Neural cell (in vitro differentiated cells): ENCODE measurements around the gene PLVAP. TPM values are rescaled to one million over a fixed set of nuclear protein-coding genes. Genes with fewer than 3 reads are reported as not detected.

Experiments used
- H2AFZ ChIP-seq: fragments of 200-600, 300-800 bp; sonication (generic), shearing (Covaris generic); 2 replicates; pipeline ENCODE4 v1.6.0; 2014; ENCODE audit warnings: low read depth, mild to moderate bottlenecking, antibody characterized with exemption, low read length, moderate library complexity
- H3F3A ChIP-seq: fragments of 200-600 bp; shearing (Covaris generic); 2 replicates; pipeline ENCODE4 v1.6.1; 2016; ENCODE audit warnings: mild to moderate bottlenecking, moderate library complexity, mixed read lengths, antibody characterized with exemption, low read length; ENCODE audit not compliant: insufficient read depth, poor library complexity, severe bottlenecking
- H3K27ac ChIP-seq: fragments of 200-600, 300-800 bp; sonication (generic), shearing (Covaris generic); 2 replicates; pipeline ENCODE4 v1.5.1; 2014; ENCODE audit warnings: mild to moderate bottlenecking, low read length, moderate library complexity
- H3K27me3 ChIP-seq: fragments of 300-800, 200-600 bp; sonication (generic), shearing (Covaris generic); 2 replicates; pipeline ENCODE4 v1.6.0; 2014; ENCODE audit warnings: mild to moderate bottlenecking, low read depth, low read length, moderate library complexity; ENCODE audit not compliant: insufficient read depth
- H3K36me3 ChIP-seq: fragments of 300-800, 200-600 bp; sonication (generic), shearing (Covaris generic); 2 replicates; pipeline ENCODE4 v1.5.1; 2014; ENCODE audit warnings: mild to moderate bottlenecking, antibody characterized with exemption, low read length, moderate library complexity; ENCODE audit not compliant: insufficient read depth
- H3K4me2 ChIP-seq: fragments of 300-800, 200-600 bp; sonication (generic), shearing (Covaris generic); 2 replicates; pipeline ENCODE4 v1.6.0; 2014; ENCODE audit warnings: mild to moderate bottlenecking, low read length
- H3K4me3 ChIP-seq: fragments of 300-800, 200-600 bp; sonication (generic), shearing (Covaris generic); 2 replicates; pipeline ENCODE4 v1.5.1; 2014; ENCODE audit warnings: mild to moderate bottlenecking, low read length, moderate library complexity
- H3K79me2 ChIP-seq: fragments of 200-600 bp; shearing (Covaris generic); replicated peaks from 2 replicates; pipeline ENCODE4 v1.6.0; 2014; ENCODE audit warnings: mild to moderate bottlenecking, low read length, moderate library complexity; ENCODE audit not compliant: insufficient read depth
- H3K9ac ChIP-seq: fragments of 300-800, 200-600 bp; sonication (generic), shearing (Covaris generic); 2 replicates; pipeline ENCODE4 v1.6.1; 2016; ENCODE audit warnings: mild to moderate bottlenecking, low read length, mixed read lengths
- H3K9me2 ChIP-seq: fragments of 200-600 bp; shearing (Covaris generic); 2 replicates; pipeline ENCODE4 v1.6.1; 2016; ENCODE audit warnings: mild to moderate bottlenecking, low read length, mixed read lengths; ENCODE audit not compliant: insufficient read depth
- H3K9me3 ChIP-seq: fragments of 200-600, 300-800 bp; sonication (generic), shearing (Covaris generic); 2 replicates; pipeline ENCODE4 v1.6.1; 2016; ENCODE audit warnings: mild to moderate bottlenecking, mixed run types, low read length, moderate library complexity, mixed read lengths
- H4K20me1 ChIP-seq: fragments of 200-600 bp; shearing (Covaris generic); 2 replicates; pipeline ENCODE4 v1.6.1; 2016; ENCODE audit warnings: mild to moderate bottlenecking, mixed run types; ENCODE audit not compliant: insufficient read depth
- EP300 ChIP-seq: fragments of 450-650 bp; conservative IDR thresholded peaks from 2 replicates; pipeline ENCODE4 v1.6.1; 2014; ENCODE audit warnings: antibody characterized with exemption, mild to moderate bottlenecking, moderate library complexity; ENCODE audit not compliant: poor library complexity, severe bottlenecking
- EZH2 ChIP-seq: fragments of 200-600, 300-800 bp; shearing (Covaris generic), sonication (generic); IDR thresholded peaks from 2 replicates; pipeline ENCODE4 v1.6.1; 2014; ENCODE audit warnings: antibody characterized with exemption, low read length, borderline replicate concordance, mild to moderate bottlenecking; ENCODE audit not compliant: insufficient read depth, poor library complexity, severe bottlenecking
- MXI1 ChIP-seq: fragments of 450-650 bp; conservative IDR thresholded peaks from 2 replicates; pipeline ENCODE4 v1.6.1; 2014; ENCODE audit warnings: antibody characterized with exemption, mild to moderate bottlenecking; ENCODE audit not compliant: poor library complexity, severe bottlenecking
- POLR2AphosphoS5 ChIP-seq: IDR thresholded peaks from 2 replicates; pipeline ENCODE4 v1.6.1; 2012
- RAD21 ChIP-seq: fragments of 450-650 bp; conservative IDR thresholded peaks from 2 replicates; pipeline ENCODE4 v1.6.1; 2014; ENCODE audit warnings: antibody characterized with exemption, mild to moderate bottlenecking, moderate library complexity
- REST ChIP-seq: IDR thresholded peaks from 2 replicates; pipeline ENCODE4 v1.6.1; 2012; ENCODE audit warnings: borderline replicate concordance
- SMC3 ChIP-seq: fragments of 450-650 bp; conservative IDR thresholded peaks from 2 replicates; pipeline ENCODE4 v1.6.1; 2014; ENCODE audit warnings: antibody characterized with exemption, mild to moderate bottlenecking, moderate library complexity; ENCODE audit not compliant: poor library complexity
- TAF1 ChIP-seq: IDR thresholded peaks from 2 replicates; pipeline ENCODE4 v1.6.1; 2012; ENCODE audit warnings: low read depth
- polyA plus RNA-seq: library from polyadenylated mRNA; depleted of rRNA; stranded (reverse); fragments of >200 nt; gene quantifications from 2 replicates; pipeline ENCODE4 v1.2.3, GENCODE V29; 2014
- TF ChIP-seq, protein P1 (sequence below): fragments of 450-650 bp; IDR thresholded peaks from 2 replicates; pipeline ENCODE4 v1.5.1; 2014; ENCODE audit warnings: antibody characterized with exemption, mild to moderate bottlenecking, moderate library complexity; ENCODE audit not compliant: poor library complexity, severe bottlenecking

Gene PLVAP
- polyA plus RNA-seq, 1 donor from 2014 or later: not detected

- Histone ChIP-seq H2AFZ (no peak overlapping the region), H3K27me3 (no peaks in the 10 kb centered on the region), H3K4me3 (no peak overlapping the region), H3K9ac (no peak overlapping the region), H3K27ac (no peak overlapping the region), H3K4me2 (no peak overlapping the region), H4K20me1 (no peaks in the 10 kb centered on the region), H3K9me2 (no peaks in the 10 kb centered on the region), H3K9me3 (no peaks in the 10 kb centered on the region), H3K79me2 (peaks cover 7% of the 10 kb centered on the region), H3K36me3 (no peaks in the 10 kb centered on the region), H3F3A (no peaks in the 10 kb centered on the region)
- TF ChIP-seq SMC3: no peak
Observed at GRCh38 chr19:17330262-17331044, 46.7 kb downstream of the PLVAP start.

DNA sequence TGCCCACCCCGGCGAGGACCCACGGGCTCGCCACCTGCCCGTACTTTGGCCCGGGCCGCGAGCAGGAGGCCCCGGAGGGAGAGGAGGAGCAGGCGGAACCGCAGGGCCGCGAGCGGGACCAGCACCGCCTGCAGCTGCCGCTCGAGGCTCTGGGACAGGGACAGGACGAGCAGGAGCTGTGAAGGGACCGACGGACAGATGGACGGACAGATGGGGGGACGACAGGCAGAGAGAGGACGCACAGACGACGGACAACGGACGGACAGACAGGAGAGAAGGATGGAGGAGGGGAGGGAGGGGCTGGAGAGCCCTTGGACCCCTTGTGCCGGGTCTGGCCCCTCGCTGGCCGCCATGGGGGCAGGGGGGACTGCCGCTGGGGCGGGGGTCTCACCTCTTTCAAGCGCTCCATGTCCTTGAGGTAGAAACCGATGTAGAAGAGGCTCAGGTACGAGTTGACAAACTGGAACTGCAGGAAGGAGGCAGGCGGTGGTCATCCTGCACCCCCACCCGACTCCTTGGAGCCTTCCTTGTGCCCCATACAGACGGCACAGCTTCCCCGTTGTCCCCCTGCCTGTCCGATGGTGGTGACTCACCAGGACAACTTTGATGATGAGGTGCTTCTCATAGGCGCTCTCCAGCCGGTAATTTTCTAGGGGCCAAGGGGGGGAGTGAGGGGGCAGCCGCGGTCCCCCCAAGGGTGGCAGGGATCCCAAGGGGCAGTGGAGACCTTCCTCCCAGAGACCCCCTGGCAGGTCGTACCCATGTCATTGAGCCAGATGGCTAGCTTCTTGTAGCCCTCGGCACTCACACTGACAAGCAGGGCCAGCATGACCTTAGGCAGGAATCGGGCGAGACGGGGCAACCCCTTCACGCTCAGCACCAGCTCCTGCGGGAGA lies 47.5 kb downstream of the PLVAP start:
- H3K27me3 ChIP-seq: no peaks in the 10 kb centered on the region
- H3K79me2 ChIP-seq: peaks cover 7% of the 10 kb centered on the region
- H3K4me3 ChIP-seq: no peak overlapping the region
- no peaks in the 10 kb centered on the region for H3K36me3 ChIP-seq
- no peak overlapping the region for H3K4me2 ChIP-seq
- no peaks in the 10 kb centered on the region for H3K9me3 ChIP-seq
- H3F3A ChIP-seq: no peaks in the 10 kb centered on the region
- no peaks in the 10 kb centered on the region for H3K9me2 ChIP-seq
- TF ChIP-seq SMC3 (no peak), MXI1 (no peak), RAD21 (no peak), REST (no peak), EZH2 (no peak), POLR2AphosphoS5 (no peak), EP300 (no peak), TAF1 (no peak)
- TF ChIP-seq, protein P1, sequence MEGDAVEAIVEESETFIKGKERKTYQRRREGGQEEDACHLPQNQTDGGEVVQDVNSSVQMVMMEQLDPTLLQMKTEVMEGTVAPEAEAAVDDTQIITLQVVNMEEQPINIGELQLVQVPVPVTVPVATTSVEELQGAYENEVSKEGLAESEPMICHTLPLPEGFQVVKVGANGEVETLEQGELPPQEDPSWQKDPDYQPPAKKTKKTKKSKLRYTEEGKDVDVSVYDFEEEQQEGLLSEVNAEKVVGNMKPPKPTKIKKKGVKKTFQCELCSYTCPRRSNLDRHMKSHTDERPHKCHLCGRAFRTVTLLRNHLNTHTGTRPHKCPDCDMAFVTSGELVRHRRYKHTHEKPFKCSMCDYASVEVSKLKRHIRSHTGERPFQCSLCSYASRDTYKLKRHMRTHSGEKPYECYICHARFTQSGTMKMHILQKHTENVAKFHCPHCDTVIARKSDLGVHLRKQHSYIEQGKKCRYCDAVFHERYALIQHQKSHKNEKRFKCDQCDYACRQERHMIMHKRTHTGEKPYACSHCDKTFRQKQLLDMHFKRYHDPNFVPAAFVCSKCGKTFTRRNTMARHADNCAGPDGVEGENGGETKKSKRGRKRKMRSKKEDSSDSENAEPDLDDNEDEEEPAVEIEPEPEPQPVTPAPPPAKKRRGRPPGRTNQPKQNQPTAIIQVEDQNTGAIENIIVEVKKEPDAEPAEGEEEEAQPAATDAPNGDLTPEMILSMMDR: no peak
- H2AFZ ChIP-seq: no peak overlapping the region
- no peak overlapping the region for H3K9ac ChIP-seq
- H4K20me1 ChIP-seq: no peaks in the 10 kb centered on the region
- no peak overlapping the region for H3K27ac ChIP-seq
